SK-N-SH treated with all-trans-retinoic acid at 6 μM for 48 hours (cell line): ENCODE data around the gene NINJ1.

Source experiments
- ATAC-seq: fragments of 200-7000 bp; cut with Tn5 transposase; 3 replicates; pipeline ENCODE4 v1.9.1; 2020; ENCODE audit warnings: mild to moderate bottlenecking, moderate library complexity
- ARNTL ChIP-seq: fragments of 450-650 bp; formaldehyde crosslinking; IDR thresholded peaks from 2 replicates; pipeline ENCODE4 v1.5.0; 2020; ENCODE audit warnings: low read depth, mild to moderate bottlenecking, moderate library complexity, borderline replicate concordance
- BACH2 ChIP-seq: fragments of 250-450 bp; sonication (Bioruptor Pico); IDR thresholded peaks from 2 replicates; pipeline ENCODE4 v1.9.0; 2021; ENCODE audit warnings: mild to moderate bottlenecking, borderline replicate concordance
- CREB5 ChIP-seq: fragments of 250-450 bp; sonication (Bioruptor Pico); IDR thresholded peaks from 2 replicates; pipeline ENCODE4 v1.5.1; 2020; ENCODE audit warnings: low read depth, mild to moderate bottlenecking, moderate library complexity
- CSDC2 ChIP-seq: fragments of 250-450 bp; sonication (Bioruptor Pico); IDR thresholded peaks from 2 replicates; pipeline ENCODE4 v1.5.0; 2020; ENCODE audit warnings: mild to moderate bottlenecking, moderate library complexity
- CSRNP3 ChIP-seq: fragments of 250-450 bp; sonication (Bioruptor Pico); IDR thresholded peaks from 2 replicates; pipeline ENCODE4 v1.5.1; 2021; ENCODE audit warnings: mild to moderate bottlenecking, moderate library complexity
- OSR1 ChIP-seq: fragments of 250-450 bp; sonication (Bioruptor Pico); IDR thresholded peaks from 2 replicates; pipeline ENCODE4 v1.8.0; 2022; ENCODE audit warnings: moderate library complexity, mild to moderate bottlenecking, inconsistent platforms
- PATZ1 ChIP-seq: fragments of 250-450 bp; sonication (Bioruptor Pico); IDR thresholded peaks from 2 replicates; pipeline ENCODE4 v1.8.0; 2020; ENCODE audit warnings: mild to moderate bottlenecking, moderate library complexity, borderline replicate concordance
- PPARA ChIP-seq: fragments of 250-450 bp; sonication (Bioruptor Pico); IDR thresholded peaks from 2 replicates; pipeline ENCODE4 v1.5.0; 2020; ENCODE audit warnings: mild to moderate bottlenecking, borderline replicate concordance
- RARB ChIP-seq: fragments of 250-450 bp; sonication (Bioruptor Pico); IDR thresholded peaks from 2 replicates; pipeline ENCODE4 v1.8.0; 2021; ENCODE audit warnings: mild to moderate bottlenecking, moderate library complexity
- SNAI2 ChIP-seq: fragments of 250-450 bp; sonication (Bioruptor Pico); IDR thresholded peaks from 2 replicates; pipeline ENCODE4 v1.5.0; 2020; ENCODE audit warnings: mild to moderate bottlenecking, moderate library complexity
- TCF4 ChIP-seq: fragments of 250-450 bp; sonication (Bioruptor Pico); IDR thresholded peaks from 2 replicates; pipeline ENCODE4 v1.8.0; 2021; ENCODE audit warnings: mild to moderate bottlenecking, moderate library complexity, borderline replicate concordance
- TOX ChIP-seq: fragments of 250-450 bp; sonication (Bioruptor Pico); IDR thresholded peaks from 2 replicates; pipeline ENCODE4 v1.8.0; 2021; ENCODE audit warnings: mild to moderate bottlenecking, moderate library complexity, borderline replicate concordance
- TSHZ2 ChIP-seq: fragments of 250-450 bp; sonication (Bioruptor Pico); IDR thresholded peaks from 2 replicates; pipeline ENCODE4 v1.5.0; 2020; ENCODE audit warnings: mild to moderate bottlenecking, moderate library complexity
- ZC3H10 ChIP-seq: fragments of 250-450 bp; sonication (Bioruptor Pico); IDR thresholded peaks from 2 replicates; pipeline ENCODE4 v1.5.1; 2021; ENCODE audit warnings: mild to moderate bottlenecking, moderate library complexity
- ZFP3 ChIP-seq: fragments of 250-450 bp; sonication (Bioruptor Pico); IDR thresholded peaks from 2 replicates; pipeline ENCODE4 v1.5.0; 2020; ENCODE audit warnings: mild to moderate bottlenecking, moderate library complexity
- ZFP30 ChIP-seq: fragments of 450-650 bp; formaldehyde crosslinking; IDR thresholded peaks from 2 replicates; pipeline ENCODE4 v1.5.0; 2022; ENCODE audit warnings: mild to moderate bottlenecking, moderate library complexity
- ZNF565 ChIP-seq: fragments of 450-650 bp; formaldehyde crosslinking; conservative IDR thresholded peaks from 2 replicates; pipeline ENCODE4 v1.5.0; 2020; ENCODE audit warnings: low read depth, mild to moderate bottlenecking, moderate library complexity
- ZNF70 ChIP-seq: fragments of 450-650 bp; formaldehyde crosslinking; IDR thresholded peaks from 2 replicates; pipeline ENCODE4 v1.5.0; 2020; ENCODE audit warnings: mild to moderate bottlenecking, moderate library complexity
- ZNF8 ChIP-seq: fragments of 450-650 bp; formaldehyde crosslinking; IDR thresholded peaks from 2 replicates; pipeline ENCODE4 v1.5.0; 2020; ENCODE audit warnings: mild to moderate bottlenecking, moderate library complexity

NINJ1 gene

GRCh38 chr9:93121316-93122241 is 12.5 kb downstream of the NINJ1 start:
- no peak for ATAC-seq
- TF ChIP-seq SNAI2 (CRISPR knock-in tag): no peak
- TF ChIP-seq CSDC2 (CRISPR knock-in tag): no peak
- TF ChIP-seq BACH2 (CRISPR knock-in tag): no peak

- no peak for ATAC-seq
- TF ChIP-seq ZFP30 (CRISPR knock-in tag) (no peak), PPARA (CRISPR knock-in tag) (no peak), PATZ1 (no peak)
These were observed 13.2 kb downstream of the NINJ1 start for GRCh38 chr9:93120846-93121315.

GRCh38 chr9:93119953-93120845 is 13.9 kb downstream of the NINJ1 start:
- peak; percentile 92 for ATAC-seq
- no peak for TF ChIP-seq PPARA (CRISPR knock-in tag)
- no peak for TF ChIP-seq BACH2 (CRISPR knock-in tag)
- peak; percentile 39; the same call in 1 of the 2 replicates for TF ChIP-seq ZFP3 (CRISPR knock-in tag)
- TF ChIP-seq ZC3H10: no peak
- TF ChIP-seq TOX (CRISPR knock-in tag): no peak
- 0 out of 2 replicates have a peak, but pooled peaks have one; percentile 9 for TF ChIP-seq ZNF565 (CRISPR knock-in tag)
- TF ChIP-seq OSR1: no peak
- no peak for TF ChIP-seq RARB (CRISPR knock-in tag)
- TF ChIP-seq PATZ1: no peak
- no peak for TF ChIP-seq CREB5 (CRISPR knock-in tag)
- TF ChIP-seq ZFP30 (CRISPR knock-in tag): no peak
- no peak for TF ChIP-seq TCF4 (CRISPR knock-in tag)
- no peak for TF ChIP-seq ZNF8 (CRISPR knock-in tag)

- no peak for ATAC-seq
- TF ChIP-seq OSR1 (no peak), TCF4 (CRISPR knock-in tag) (no peak), TSHZ2 (no peak), BACH2 (CRISPR knock-in tag) (no peak), ZC3H10 (no peak), PATZ1 (no peak), ZNF70 (CRISPR knock-in tag) (no peak), ZFP30 (CRISPR knock-in tag) (no peak), ZNF8 (CRISPR knock-in tag) (no peak), CSRNP3 (CRISPR knock-in tag) (no peak), SNAI2 (CRISPR knock-in tag) (no peak), RARB (CRISPR knock-in tag) (no peak), TOX (CRISPR knock-in tag) (no peak), ARNTL (CRISPR knock-in tag) (no peak), CSDC2 (CRISPR knock-in tag) (no peak)
These were observed 14.4 kb downstream of the NINJ1 start for GRCh38 chr9:93119703-93119952.
